Upper lobe of right lung (tissue), 1 donor: ENCODE results near the gene NNMT. TPM values are rescaled to one million over a fixed set of nuclear protein-coding genes. Genes with fewer than 3 reads are reported as not detected.
A peak's percentile ranks its signal among the peaks of the same experiment; 100 is the strongest.

Experiments used
- ATAC-seq: fragments of 200-7000 bp; cut with Tn5 transposase; one replicate; pipeline ENCODE4 v1.9.1; 2020; ENCODE audit warnings: mild to moderate bottlenecking, moderate library complexity
- DNase-seq: peaks from one replicate; pipeline ENCODE4 v3.0.0-alpha.2; 2020
- H3K27ac ChIP-seq: fragments of 200-600 bp; one replicate; pipeline ENCODE4 v1.8.0; 2022
- H3K27me3 ChIP-seq: fragments of 200-600 bp; one replicate; pipeline ENCODE4 v1.8.0; 2022; ENCODE audit warnings: mild to moderate bottlenecking
- H3K36me3 ChIP-seq: fragments of 200-600 bp; one replicate; pipeline ENCODE4 v1.8.0; 2022
- H3K4me1 ChIP-seq: fragments of 200-600 bp; one replicate; pipeline ENCODE4 v1.8.0; 2022
- H3K4me3 ChIP-seq: fragments of 200-600 bp; one replicate; pipeline ENCODE4 v1.8.0; 2022; ENCODE audit warnings: mild to moderate bottlenecking
- H3K9me3 ChIP-seq: fragments of 200-600 bp; one replicate; pipeline ENCODE4 v1.8.0; 2022
- intact Hi-C: fragments of 100-400 bp; cut with DNase I; formaldehyde crosslinking; loops from one replicate; pipeline ENCODE4 v1.11.0; 2022
- total RNA-seq: library from RNA; stranded (reverse); fragmentation: NEBNext Ultra II Directional; extraction: Animal tissue kit (Norgen Biotek cat#: 25700); gene quantifications from one replicate; pipeline ENCODE4 v1.2.1, GENCODE V29; 2021
- TF ChIP-seq, protein P1 (sequence below): fragments of 200-600 bp; IDR thresholded peaks from one replicate; pipeline ENCODE4 v1.8.0; 2022; ENCODE audit warnings: antibody characterized with exemption
- donor health status: DM: no; HTN: yes; CAD: no; lungs with severe emphysema.

Gene NNMT
- total RNA-seq, 1 donor from 2014 or later: 349 TPM

DNA sequence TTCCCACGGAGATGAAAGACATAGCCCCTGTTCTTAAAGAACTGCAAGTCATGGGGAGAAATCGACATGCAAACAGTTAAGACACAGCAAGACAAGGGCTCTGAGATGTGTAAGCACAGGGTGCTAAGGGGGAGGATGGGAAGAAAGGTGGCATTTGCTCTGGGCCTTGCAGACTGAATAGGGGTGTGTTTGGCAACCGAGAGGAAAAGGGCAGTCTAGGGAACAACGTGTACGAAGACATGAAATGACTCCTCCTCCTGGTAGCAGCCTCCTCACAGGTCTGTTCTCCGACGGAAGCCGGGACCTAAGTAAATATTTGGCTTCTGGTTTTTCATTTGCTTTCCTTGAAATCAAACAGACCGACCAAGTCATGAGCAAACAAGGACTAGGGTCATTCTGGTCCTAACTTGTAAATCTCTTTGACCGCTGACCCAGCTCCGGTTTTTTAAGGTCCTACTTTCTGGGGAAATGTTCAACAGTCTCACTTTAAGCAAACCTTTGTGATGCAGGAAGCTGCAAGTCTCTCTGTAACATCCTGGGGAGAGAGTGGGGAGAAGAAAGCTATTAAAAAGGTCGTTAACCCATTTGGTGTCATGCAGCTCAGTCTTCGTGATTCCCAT, 19.7 kb downstream of the NNMT start:
- Histone ChIP-seq H3K27ac (peak overlapping the region; percentile 40), H3K4me1 (peaks cover 70% of the 10 kb centered on the region), H3K4me3 (no peak overlapping the region), H3K27me3 (no peaks in the 10 kb centered on the region), H3K36me3 (peaks cover 34% of the 10 kb centered on the region), H3K9me3 (no peaks in the 10 kb centered on the region)
- ATAC-seq (peak; percentile 92), DNase-seq (no peak)
- intact Hi-C loops: no loop called here
- TF ChIP-seq, protein P1, sequence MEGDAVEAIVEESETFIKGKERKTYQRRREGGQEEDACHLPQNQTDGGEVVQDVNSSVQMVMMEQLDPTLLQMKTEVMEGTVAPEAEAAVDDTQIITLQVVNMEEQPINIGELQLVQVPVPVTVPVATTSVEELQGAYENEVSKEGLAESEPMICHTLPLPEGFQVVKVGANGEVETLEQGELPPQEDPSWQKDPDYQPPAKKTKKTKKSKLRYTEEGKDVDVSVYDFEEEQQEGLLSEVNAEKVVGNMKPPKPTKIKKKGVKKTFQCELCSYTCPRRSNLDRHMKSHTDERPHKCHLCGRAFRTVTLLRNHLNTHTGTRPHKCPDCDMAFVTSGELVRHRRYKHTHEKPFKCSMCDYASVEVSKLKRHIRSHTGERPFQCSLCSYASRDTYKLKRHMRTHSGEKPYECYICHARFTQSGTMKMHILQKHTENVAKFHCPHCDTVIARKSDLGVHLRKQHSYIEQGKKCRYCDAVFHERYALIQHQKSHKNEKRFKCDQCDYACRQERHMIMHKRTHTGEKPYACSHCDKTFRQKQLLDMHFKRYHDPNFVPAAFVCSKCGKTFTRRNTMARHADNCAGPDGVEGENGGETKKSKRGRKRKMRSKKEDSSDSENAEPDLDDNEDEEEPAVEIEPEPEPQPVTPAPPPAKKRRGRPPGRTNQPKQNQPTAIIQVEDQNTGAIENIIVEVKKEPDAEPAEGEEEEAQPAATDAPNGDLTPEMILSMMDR: no peak

DNA sequence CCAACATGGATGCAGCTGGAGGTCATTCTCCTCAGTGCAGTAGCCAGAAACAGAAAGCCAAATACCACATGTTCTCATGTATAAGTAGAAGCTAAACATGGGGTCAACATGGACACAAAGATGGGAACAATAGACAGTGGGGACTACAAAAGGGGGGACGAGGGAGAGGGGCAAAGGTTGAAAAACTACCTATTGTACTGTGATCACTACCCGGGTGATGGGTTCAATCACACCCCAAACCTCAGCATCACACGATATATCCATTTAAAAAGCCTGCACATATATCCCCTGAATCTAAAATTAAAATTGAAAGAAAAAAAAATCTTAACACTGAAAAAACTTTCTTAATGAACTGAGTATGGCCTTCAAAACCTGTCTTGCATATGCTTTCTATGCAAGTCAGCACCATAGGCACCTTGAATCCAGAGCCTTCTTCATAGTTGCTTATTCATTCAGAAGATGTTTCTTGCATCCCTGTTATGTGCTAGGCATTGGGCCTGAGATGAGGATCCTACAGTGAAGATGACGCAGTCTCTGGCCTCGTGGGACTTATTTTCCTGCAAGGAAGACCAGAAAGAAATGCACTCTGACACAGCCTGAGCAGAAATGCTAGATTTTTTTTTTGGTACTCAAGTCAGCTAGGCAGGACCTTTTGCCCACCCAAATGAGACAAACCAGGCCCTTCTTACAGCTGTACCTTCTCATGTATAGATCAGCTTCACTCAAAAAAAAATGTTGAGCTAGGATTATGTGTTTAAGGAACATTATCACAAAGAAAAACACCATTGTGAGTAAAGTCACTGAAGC, 21.0 kb downstream of the NNMT start:
- H3K36me3 ChIP-seq: peaks cover 28% of the 10 kb centered on the region
- H3K4me1 ChIP-seq: peaks cover 72% of the 10 kb centered on the region
- H3K9me3 ChIP-seq: no peaks in the 10 kb centered on the region
- ATAC-seq: no peak
- H3K4me3 ChIP-seq: no peak overlapping the region
- DNase-seq: no peak
- H3K27ac ChIP-seq: peak overlapping the region; percentile 40
- H3K27me3 ChIP-seq: no peaks in the 10 kb centered on the region
- TF ChIP-seq, protein P1: no peak
- intact Hi-C loops: no loop called here

DNA sequence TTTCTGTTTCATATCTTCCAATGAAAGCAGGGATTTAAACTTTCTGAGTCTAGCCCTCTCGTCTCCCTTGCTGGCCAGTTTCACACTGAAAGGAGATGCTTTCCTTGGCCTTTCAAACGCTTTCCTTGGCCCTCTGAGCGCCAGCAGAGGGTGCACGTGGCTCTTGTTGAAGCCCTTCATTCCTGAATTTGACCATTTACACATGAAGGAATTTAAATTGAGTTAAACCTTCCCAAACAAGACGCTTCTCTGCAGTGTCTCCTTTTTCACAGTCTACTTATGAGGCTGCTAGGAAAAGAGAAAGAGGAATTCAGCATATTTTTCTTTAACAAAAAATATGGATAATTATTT, 21.6 kb downstream of the NNMT start:
- peaks cover 67% of the 10 kb centered on the region for H3K4me1 ChIP-seq
- intact Hi-C loops: no loop called here
- peaks cover 23% of the 10 kb centered on the region for H3K36me3 ChIP-seq
- no peak overlapping the region for H3K4me3 ChIP-seq
- TF ChIP-seq, protein P1: peak; percentile 41
- no peaks in the 10 kb centered on the region for H3K27me3 ChIP-seq
- no peaks in the 10 kb centered on the region for H3K9me3 ChIP-seq
- ATAC-seq (no peak), DNase-seq (peak; percentile 68)
- H3K27ac ChIP-seq: peak overlapping the region; percentile 27

DNA sequence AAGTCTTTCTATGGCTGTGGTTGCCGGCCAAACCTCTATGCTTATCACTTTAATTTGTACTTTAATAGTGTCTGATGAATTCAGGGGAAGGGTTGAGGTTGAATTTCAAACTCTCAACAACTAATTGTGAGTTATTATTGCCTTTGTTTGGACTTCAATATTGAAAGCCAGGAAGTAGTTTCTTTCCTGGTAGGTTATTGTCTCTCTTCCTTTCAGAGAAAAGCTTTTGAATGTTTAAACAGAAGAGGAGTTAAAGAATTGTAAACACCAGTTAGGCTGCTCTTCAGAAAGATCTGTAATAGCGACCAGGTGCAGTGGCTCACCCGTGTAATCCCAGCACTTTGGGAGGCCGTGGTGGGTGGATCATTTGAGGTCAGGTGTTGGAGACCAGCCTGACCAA, 22.2 kb downstream of the NNMT start:
- peaks cover 61% of the 10 kb centered on the region for H3K4me1 ChIP-seq

DNA sequence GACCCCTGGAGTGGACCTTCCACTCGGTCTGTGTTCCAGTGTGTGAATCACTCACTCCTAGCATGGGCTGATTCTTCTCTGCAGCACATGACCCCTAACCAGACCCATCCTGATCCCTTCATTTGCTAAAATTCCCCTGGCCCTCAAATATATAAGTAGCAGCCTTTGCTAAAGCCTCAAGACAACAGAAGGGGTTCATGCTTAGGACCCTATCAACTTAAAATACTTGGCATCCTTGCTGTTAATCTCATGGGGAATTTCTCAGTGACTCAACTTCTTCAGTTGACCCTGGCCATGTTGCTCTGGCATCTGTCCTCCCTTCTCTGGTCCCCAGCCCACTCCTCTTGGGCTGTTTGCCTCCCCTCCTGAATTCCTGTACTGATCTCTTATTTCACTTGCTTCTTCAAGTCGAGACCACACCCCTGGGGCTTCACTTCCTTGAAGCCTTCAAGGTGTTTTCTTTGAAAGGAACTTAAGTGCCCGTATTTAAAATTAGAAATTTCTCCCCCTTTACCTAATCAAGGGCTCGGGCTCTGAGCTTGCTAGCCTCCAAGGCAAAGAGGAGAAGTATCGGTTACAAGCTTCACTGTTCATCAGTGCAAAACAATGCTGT, 23.6 kb downstream of the NNMT start:
- Histone ChIP-seq H3K9me3 (no peaks in the 10 kb centered on the region), H3K27me3 (no peaks in the 10 kb centered on the region), H3K4me3 (no peak overlapping the region), H3K27ac (peak overlapping the region; percentile 3), H3K4me1 (peaks cover 59% of the 10 kb centered on the region), H3K36me3 (peaks cover 3% of the 10 kb centered on the region)
- ATAC-seq: peak; percentile 3
- intact Hi-C loops: no loop called here
- DNase-seq: no peak
- TF ChIP-seq, protein P1: no peak

More for the DNA sequence above, 22.2 kb downstream of the NNMT start:
- TF ChIP-seq, protein P1: no peak
- ATAC-seq (no peak), DNase-seq (no peak)
- intact Hi-C loops: no loop called here
- Histone ChIP-seq H3K9me3 (no peaks in the 10 kb centered on the region), H3K27me3 (no peaks in the 10 kb centered on the region), H3K4me3 (no peak overlapping the region), H3K36me3 (peaks cover 18% of the 10 kb centered on the region), H3K27ac (peak overlapping the region; percentile 27)
